H9 (cell line): ENCODE data around the gene LSM7. TPM values are rescaled to one million over a fixed set of nuclear protein-coding genes. Genes with fewer than 3 reads are reported as not detected.

Experiments used
- DNase-seq: peaks from one replicate; pipeline ENCODE4 v3.0.0-alpha.2; 2017
- H2AFZ ChIP-seq: one replicate; pipeline ENCODE4 v1.6.1; 2013; ENCODE audit warnings: mild to moderate bottlenecking, low read length, control low read depth, moderate library complexity
- H2AK5ac ChIP-seq: 2 replicates; pipeline ENCODE4 v1.6.1; 2013; ENCODE audit warnings: low read length, control low read depth, mixed read lengths; ENCODE audit not compliant: insufficient read length
- H2BK120ac ChIP-seq: one replicate; pipeline ENCODE4 v1.6.1; 2013; ENCODE audit warnings: low read depth, mild to moderate bottlenecking, low read length, control low read depth, inconsistent platforms; ENCODE audit not compliant: poor library complexity, severe bottlenecking
- H2BK12ac ChIP-seq: 2 replicates; pipeline ENCODE4 v1.6.1; 2013; ENCODE audit warnings: low read length, control low read depth, mixed read lengths, low read depth; ENCODE audit not compliant: insufficient read length
- H2BK15ac ChIP-seq: 2 replicates; pipeline ENCODE4 v1.6.1; 2013; ENCODE audit warnings: low read depth, low read length, control low read depth
- H2BK20ac ChIP-seq: one replicate; pipeline ENCODE4 v1.6.1; 2013; ENCODE audit warnings: low read depth, mild to moderate bottlenecking, low read length, control low read depth, inconsistent platforms; ENCODE audit not compliant: poor library complexity, severe bottlenecking
- H2BK5ac ChIP-seq: 2 replicates; pipeline ENCODE4 v1.6.1; 2013; ENCODE audit warnings: low read length, control low read depth, mixed read lengths; ENCODE audit not compliant: insufficient read length
- H3K14ac ChIP-seq: 2 replicates; pipeline ENCODE4 v1.6.1; 2013; ENCODE audit warnings: low read length, control low read depth; ENCODE audit not compliant: insufficient read depth
- H3K18ac ChIP-seq: 2 replicates; pipeline ENCODE4 v1.6.1; 2013; ENCODE audit warnings: low read depth, mild to moderate bottlenecking, mixed read lengths, low read length, control low read depth; ENCODE audit not compliant: insufficient read length
- H3K23ac ChIP-seq: 2 replicates; pipeline ENCODE4 v1.6.1; 2013; ENCODE audit warnings: low read length, control low read depth, mixed read lengths, low read depth; ENCODE audit not compliant: insufficient read length
- H3K23me2 ChIP-seq: 2 replicates; pipeline ENCODE4 v1.6.1; 2013; ENCODE audit warnings: low read depth, mild to moderate bottlenecking, mixed read lengths, low read length, control low read depth; ENCODE audit not compliant: insufficient read length, poor library complexity, severe bottlenecking
- H3K27ac ChIP-seq: 2 replicates; pipeline ENCODE4 v1.5.1; 2013; ENCODE audit warnings: low read length, control low read depth, mixed read lengths, low read depth; ENCODE audit not compliant: insufficient read length
- H3K27me3 ChIP-seq: 2 replicates; pipeline ENCODE4 v1.6.1; 2013; ENCODE audit warnings: low read length, control low read depth, inconsistent platforms; ENCODE audit not compliant: insufficient read depth
- H3K4ac ChIP-seq: 2 replicates; pipeline ENCODE4 v1.6.1; 2013; ENCODE audit warnings: low read depth, mild to moderate bottlenecking, control low read depth, inconsistent platforms, low read length, moderate library complexity
- H3K4me1 ChIP-seq: 2 replicates; pipeline ENCODE4 v1.6.1; 2013; ENCODE audit warnings: low read length, control low read depth, inconsistent platforms; ENCODE audit not compliant: insufficient read depth
- H3K4me2 ChIP-seq: 2 replicates; pipeline ENCODE4 v1.6.1; 2013; ENCODE audit warnings: low read length, control low read depth, mixed read lengths; ENCODE audit not compliant: insufficient read length, insufficient read depth
- H3K56ac ChIP-seq: 2 replicates; pipeline ENCODE4 v1.6.1; 2013; ENCODE audit warnings: low read depth, mild to moderate bottlenecking, mixed read lengths, low read length, control low read depth; ENCODE audit not compliant: insufficient read length
- H3K79me1 ChIP-seq: 2 replicates; pipeline ENCODE4 v1.6.1; 2013; ENCODE audit warnings: low read depth, mild to moderate bottlenecking, moderate library complexity, low read length, control low read depth, inconsistent platforms; ENCODE audit not compliant: insufficient read depth, poor library complexity, severe bottlenecking
- H3K79me2 ChIP-seq: 2 replicates; pipeline ENCODE4 v1.6.1; 2013; ENCODE audit warnings: low read length, control low read depth, inconsistent platforms; ENCODE audit not compliant: insufficient read depth
- H3K9ac ChIP-seq: 2 replicates; pipeline ENCODE4 v1.6.1; 2013; ENCODE audit warnings: low read length, control low read depth, mixed read lengths; ENCODE audit not compliant: insufficient read length; ENCODE audit errors: extremely low read depth
- H3K9me3 ChIP-seq: one replicate; pipeline ENCODE4 v1.6.1; 2013; ENCODE audit warnings: low read depth, low read length, inconsistent platforms; ENCODE audit not compliant: control insufficient read depth
- H3T11ph ChIP-seq: one replicate; pipeline ENCODE4 v1.6.1; 2013; ENCODE audit warnings: mild to moderate bottlenecking, low read length, control low read depth, inconsistent platforms
- H4K20me1 ChIP-seq: one replicate; pipeline ENCODE4 v1.6.1; 2013; ENCODE audit not compliant: control insufficient read depth, insufficient read length, insufficient read depth
- H4K5ac ChIP-seq: 2 replicates; pipeline ENCODE4 v1.6.1; 2013; ENCODE audit warnings: low read depth, mild to moderate bottlenecking, mixed read lengths, low read length, control low read depth; ENCODE audit not compliant: insufficient read length
- H4K8ac ChIP-seq: replicated peaks from 2 replicates; pipeline ENCODE4 v1.6.1; 2013; ENCODE audit warnings: low read length, control low read depth, mixed read lengths, low read depth; ENCODE audit not compliant: insufficient read length
- H4K91ac ChIP-seq: 2 replicates; pipeline ENCODE4 v1.6.1; 2013; ENCODE audit warnings: low read depth, mild to moderate bottlenecking, moderate library complexity, mixed read lengths, low read length, control low read depth; ENCODE audit not compliant: insufficient read length
- H3K27ac Mint-ChIP-seq, 3 experiments: 2 replicates in 2 of 3; 3 replicates in 1 of 3; pipeline ENCODE4 v1.8.0; 2020 to 2021; ENCODE audit warnings: mixed read lengths in 3 of 3, mild to moderate bottlenecking in 1 of 3, moderate library complexity in 1 of 3
- H3K27me3 Mint-ChIP-seq: 2 replicates; pipeline ENCODE4 v1.8.0; 2021; ENCODE audit warnings: low read depth, mild to moderate bottlenecking, moderate library complexity, mixed read lengths
- H3K36me3 Mint-ChIP-seq, 3 experiments: 2 replicates in 2 of 3; 3 replicates in 1 of 3; pipeline ENCODE4 v1.8.0; 2020 to 2021; ENCODE audit warnings: low read depth in 3 of 3, mixed read lengths in 3 of 3; ENCODE audit not compliant: insufficient read depth in 1 of 3
- H3K4me1 Mint-ChIP-seq, 2 experiments: 2 replicates each; pipeline ENCODE4 v1.8.0; 2020; ENCODE audit warnings: mixed read lengths in 2 of 2
- H3K4me3 Mint-ChIP-seq, 2 experiments: 2 replicates in 1 of 2; 3 replicates in 1 of 2; pipeline ENCODE4 v1.8.0; 2020 to 2021; ENCODE audit warnings: mild to moderate bottlenecking in 2 of 2, mixed read lengths in 2 of 2, moderate library complexity in 1 of 2
- H3K9me3 Mint-ChIP-seq, 2 experiments: 2 replicates in 1 of 2; 3 replicates in 1 of 2; pipeline ENCODE4 v1.8.0; 2020; ENCODE audit warnings: mild to moderate bottlenecking in 2 of 2, mixed read lengths in 2 of 2, moderate library complexity in 1 of 2
- WGBS: extraction: QIAGEN DNeasy Blood & Tissue Kit; methylation state at CpG from one replicate; pipeline ENCODE4 v1.1.7; 2013; ENCODE audit warnings: missing lambda C conversion rate, low lambda C conversion rate, mixed read lengths; ENCODE audit not compliant: insufficient read length; ENCODE audit errors: extremely low coverage; 5-methylcytosine and 5-hydroxymethylcytosine counted together
- total RNA-seq: library from RNA; stranded (reverse); gene quantifications from 2 replicates; pipeline ENCODE4 v1.2.1, GENCODE V29; 2021
- TF ChIP-seq, protein P1 (sequence below): fragments of 200-600 bp; sonication (generic); conservative IDR thresholded peaks from 3 replicates; pipeline ENCODE4 v1.8.0; 2021; ENCODE audit warnings: antibody characterized with exemption, mild to moderate bottlenecking

Gene LSM7
- total RNA-seq, 1 experiment from 2014 or later, result 187 TPM

DNA sequence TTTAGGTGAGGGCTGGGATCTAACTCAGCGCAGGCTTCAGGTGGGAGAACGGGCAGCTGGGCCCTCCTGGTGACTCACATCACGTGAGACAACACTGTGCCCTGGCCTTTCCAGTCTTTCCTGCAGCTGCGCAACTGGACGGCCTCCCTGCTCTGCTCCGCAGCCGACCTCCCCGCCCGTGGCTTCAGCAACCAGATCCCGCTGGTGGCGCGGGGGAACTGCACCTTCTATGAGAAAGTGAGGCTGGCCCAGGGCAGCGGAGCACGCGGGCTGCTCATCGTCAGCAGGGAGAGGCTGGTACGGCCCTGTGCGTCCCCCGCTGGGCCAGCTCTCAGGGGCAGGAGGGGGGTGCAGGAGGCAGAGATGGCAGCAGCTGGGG lies 8.9 kb upstream of the LSM7 start:
- H3K4me1 Mint-ChIP-seq, result peaks cover 0 to 15% of the 10 kb centered on the region in 2 experiments; a peak in 2 of 4 replicates
- Histone ChIP-seq H2BK5ac (no peak overlapping the region), H3K79me1 (peaks cover 2% of the 10 kb centered on the region), H3K56ac (no peak overlapping the region), H4K91ac (no peak overlapping the region), H3K4ac (no peak overlapping the region), H3K14ac (no peak overlapping the region), H3K23me2 (no peaks in the 10 kb centered on the region), H3K79me2 (peaks cover 3% of the 10 kb centered on the region; the same call in 1 of the 2 replicates), H4K8ac (no peak overlapping the region), H2AFZ (no peak overlapping the region), H2BK120ac (no peak overlapping the region), H3K4me2 (no peak overlapping the region), H3K18ac (no peak overlapping the region), H2AK5ac (no peak overlapping the region), H3K4me1 (no peaks in the 10 kb centered on the region), H2BK15ac (no peak overlapping the region), H4K5ac (no peak overlapping the region), H2BK12ac (no peak overlapping the region), H3K9ac (no peak overlapping the region), H3K23ac (no peak overlapping the region), H3T11ph (no peak overlapping the region), H4K20me1 (no peaks in the 10 kb centered on the region), H3K9me3 (no peaks in the 10 kb centered on the region), H3K27ac (no peak overlapping the region), H3K27me3 (no peaks in the 10 kb centered on the region), H2BK20ac (no peak overlapping the region)
- peak overlapping the region in 1 of 3 experiments; percentile 48; a peak in 2 of 7 replicates for H3K27ac Mint-ChIP-seq
- peaks cover 3 to 6% of the 10 kb centered on the region in 2 experiments; a peak in 4 of 5 replicates for H3K9me3 Mint-ChIP-seq
- DNase-seq, result peak; percentile 79
- TF ChIP-seq, protein P1, sequence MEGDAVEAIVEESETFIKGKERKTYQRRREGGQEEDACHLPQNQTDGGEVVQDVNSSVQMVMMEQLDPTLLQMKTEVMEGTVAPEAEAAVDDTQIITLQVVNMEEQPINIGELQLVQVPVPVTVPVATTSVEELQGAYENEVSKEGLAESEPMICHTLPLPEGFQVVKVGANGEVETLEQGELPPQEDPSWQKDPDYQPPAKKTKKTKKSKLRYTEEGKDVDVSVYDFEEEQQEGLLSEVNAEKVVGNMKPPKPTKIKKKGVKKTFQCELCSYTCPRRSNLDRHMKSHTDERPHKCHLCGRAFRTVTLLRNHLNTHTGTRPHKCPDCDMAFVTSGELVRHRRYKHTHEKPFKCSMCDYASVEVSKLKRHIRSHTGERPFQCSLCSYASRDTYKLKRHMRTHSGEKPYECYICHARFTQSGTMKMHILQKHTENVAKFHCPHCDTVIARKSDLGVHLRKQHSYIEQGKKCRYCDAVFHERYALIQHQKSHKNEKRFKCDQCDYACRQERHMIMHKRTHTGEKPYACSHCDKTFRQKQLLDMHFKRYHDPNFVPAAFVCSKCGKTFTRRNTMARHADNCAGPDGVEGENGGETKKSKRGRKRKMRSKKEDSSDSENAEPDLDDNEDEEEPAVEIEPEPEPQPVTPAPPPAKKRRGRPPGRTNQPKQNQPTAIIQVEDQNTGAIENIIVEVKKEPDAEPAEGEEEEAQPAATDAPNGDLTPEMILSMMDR, result peak; percentile 54
- no peak overlapping the region for H3K4me3 Mint-ChIP-seq
- H3K27me3 Mint-ChIP-seq, result no peaks in the 10 kb centered on the region
- WGBS, result no CpG with 5 or more reads among the region's 19 CpGs
- H3K36me3 Mint-ChIP-seq, result peaks cover 5 to 26% (median 13%) of the 10 kb centered on the region in 3 experiments; a peak in 6 of 7 replicates
